ENCODE results near the gene HES5.

The HES5 gene

DNA sequence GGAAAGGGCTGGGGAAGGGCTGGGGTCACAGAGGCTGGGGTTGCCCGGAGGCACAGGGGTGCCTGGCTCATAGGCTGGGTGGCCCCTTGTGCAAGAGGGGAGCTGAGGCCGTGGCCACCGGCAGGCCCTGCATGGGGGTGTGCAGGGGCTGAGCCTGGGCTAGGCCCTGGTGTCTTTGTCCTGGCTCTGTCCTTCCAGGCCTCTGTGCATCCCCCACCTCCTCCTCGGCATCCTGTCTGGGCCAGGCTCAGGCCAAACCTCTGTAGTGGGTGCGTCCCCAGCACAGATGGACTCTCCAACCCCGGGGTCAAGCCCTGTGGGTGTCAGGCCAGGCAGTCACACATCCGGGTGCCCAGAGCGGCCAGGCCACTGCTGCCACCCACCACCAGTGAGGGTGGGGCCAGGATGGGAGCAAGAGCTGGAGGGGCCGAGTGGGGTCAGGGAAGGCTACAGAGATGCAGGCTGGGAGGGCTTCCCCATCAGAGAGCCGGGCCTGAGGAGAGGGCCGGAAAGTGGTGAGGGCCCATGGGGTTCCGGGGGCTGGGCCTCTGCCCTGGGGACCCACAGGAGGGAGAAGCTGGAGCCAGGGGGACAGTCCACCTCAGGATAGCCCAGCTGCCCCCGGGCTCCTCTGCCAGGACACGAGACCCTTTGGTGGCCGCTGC, 23.0 kb downstream of the HES5 start:
- no peak for DNase-seq
- Histone ChIP-seq H3K27me3 (replicated peaks; ENCODE audit: control insufficient read depth, insufficient read depth, low read length, poor library complexity, severe bottlenecking) (no peaks in the 10 kb centered on the region), H3K4me3 (ENCODE audit: insufficient read depth, low read depth, low read length, poor library complexity, severe bottlenecking) (no peak overlapping the region), H3K9me3 (ENCODE audit: control insufficient read depth, low read length) (no peaks in the 10 kb centered on the region), H3K27ac (ENCODE audit: insufficient read depth, low read length, poor library complexity, severe bottlenecking) (no peak overlapping the region), H3K4me1 (ENCODE audit: control insufficient read depth, insufficient read depth, low read length, poor library complexity, severe bottlenecking) (no peaks in the 10 kb centered on the region), H3K36me3 (ENCODE audit: control insufficient read depth, insufficient read depth, low read length) (peaks cover 41% of the 10 kb centered on the region)

DNA sequence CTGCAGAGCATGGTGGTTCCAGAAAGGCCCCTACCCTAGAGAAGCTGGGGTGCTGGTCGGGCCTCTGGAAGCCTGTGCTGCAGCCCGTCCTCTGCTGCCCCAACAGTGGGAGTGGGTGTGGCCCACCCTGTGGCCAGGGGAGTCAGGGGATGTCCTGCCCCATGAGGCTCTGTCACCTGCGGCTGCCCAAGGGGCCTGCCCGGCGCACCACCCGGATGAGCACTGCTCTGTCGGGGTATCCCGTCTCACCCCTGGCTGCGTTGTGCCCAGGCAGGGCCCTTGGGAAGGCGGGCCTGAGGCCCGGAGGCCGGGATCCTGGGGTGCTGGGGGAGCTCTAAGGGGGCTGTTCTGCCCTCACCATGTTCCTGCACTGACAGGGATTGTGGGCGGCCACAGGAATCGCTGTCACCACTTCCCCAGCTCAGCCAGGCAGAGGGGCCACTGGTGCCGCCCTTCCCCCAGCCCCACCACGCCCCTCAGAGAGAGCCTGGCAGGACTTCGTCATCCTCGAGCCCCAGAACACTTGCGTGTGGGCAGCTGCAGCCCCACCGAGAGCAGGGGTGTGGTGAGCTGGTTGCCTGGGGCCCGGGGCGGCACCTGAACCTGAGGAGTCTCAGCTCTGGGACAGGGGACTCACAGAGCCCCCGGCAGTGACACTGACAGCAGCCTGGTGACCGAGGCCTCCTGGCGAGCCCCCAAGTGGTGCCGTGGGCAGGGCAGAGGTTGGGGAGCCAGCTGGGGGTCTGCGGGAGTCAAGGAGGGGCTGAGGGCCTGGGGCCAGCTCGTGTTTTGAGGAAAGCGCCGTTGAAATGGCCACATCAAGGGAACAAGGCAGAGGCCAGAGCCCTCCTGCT, 23.8 kb downstream of the HES5 start:
- peaks cover 33% of the 10 kb centered on the region for H3K36me3 ChIP-seq (ENCODE audit: control insufficient read depth, insufficient read depth, low read length)
- no peaks in the 10 kb centered on the region for H3K4me1 ChIP-seq (ENCODE audit: control insufficient read depth, insufficient read depth, low read length, poor library complexity, severe bottlenecking)
- no peaks in the 10 kb centered on the region for H3K9me3 ChIP-seq (ENCODE audit: control insufficient read depth, low read length)
- no peak overlapping the region for H3K4me3 ChIP-seq (ENCODE audit: insufficient read depth, low read depth, low read length, poor library complexity, severe bottlenecking)
- H3K27ac ChIP-seq (ENCODE audit: insufficient read depth, low read length, poor library complexity, severe bottlenecking), result no peak overlapping the region
- H3K27me3 ChIP-seq (replicated peaks; ENCODE audit: control insufficient read depth, insufficient read depth, low read length, poor library complexity, severe bottlenecking), result no peaks in the 10 kb centered on the region
- DNase-seq, result no peak

DNA sequence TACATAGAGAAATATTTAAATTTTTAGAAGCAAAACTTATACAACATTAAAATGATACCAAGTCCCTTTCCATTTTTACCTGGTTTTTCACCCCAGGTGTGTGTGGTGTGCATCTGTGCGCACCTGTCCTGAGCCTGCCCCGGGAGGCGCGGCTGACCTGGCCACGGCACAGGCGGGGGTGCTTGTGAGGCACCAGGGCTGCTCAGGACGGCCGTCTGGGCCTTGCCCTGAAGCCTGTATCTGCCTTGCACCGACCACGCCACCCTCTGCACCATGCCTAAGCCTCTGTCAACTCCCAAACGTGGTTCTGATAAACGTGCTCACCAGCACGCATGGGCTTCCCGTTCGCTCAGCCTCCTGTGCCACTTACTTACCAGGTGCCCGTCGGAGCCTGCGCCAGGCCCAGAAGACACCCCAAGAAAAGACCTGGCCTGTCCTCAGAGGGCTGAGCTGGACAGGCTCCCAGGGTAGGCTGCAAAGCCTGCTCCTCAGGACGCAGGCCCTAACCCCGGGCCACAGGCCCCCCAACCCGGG, 24.5 kb downstream of the HES5 start:
- Histone ChIP-seq H3K4me1 (ENCODE audit: control insufficient read depth, insufficient read depth, low read length, poor library complexity, severe bottlenecking) (peaks cover under 1% of the 10 kb centered on the region), H3K36me3 (ENCODE audit: control insufficient read depth, insufficient read depth, low read length) (peaks cover 26% of the 10 kb centered on the region), H3K27ac (ENCODE audit: insufficient read depth, low read length, poor library complexity, severe bottlenecking) (no peak overlapping the region), H3K4me3 (ENCODE audit: insufficient read depth, low read depth, low read length, poor library complexity, severe bottlenecking) (no peak overlapping the region), H3K9me3 (ENCODE audit: control insufficient read depth, low read length) (no peaks in the 10 kb centered on the region), H3K27me3 (replicated peaks; ENCODE audit: control insufficient read depth, insufficient read depth, low read length, poor library complexity, severe bottlenecking) (no peaks in the 10 kb centered on the region)
- DNase-seq, result no peak

DNA sequence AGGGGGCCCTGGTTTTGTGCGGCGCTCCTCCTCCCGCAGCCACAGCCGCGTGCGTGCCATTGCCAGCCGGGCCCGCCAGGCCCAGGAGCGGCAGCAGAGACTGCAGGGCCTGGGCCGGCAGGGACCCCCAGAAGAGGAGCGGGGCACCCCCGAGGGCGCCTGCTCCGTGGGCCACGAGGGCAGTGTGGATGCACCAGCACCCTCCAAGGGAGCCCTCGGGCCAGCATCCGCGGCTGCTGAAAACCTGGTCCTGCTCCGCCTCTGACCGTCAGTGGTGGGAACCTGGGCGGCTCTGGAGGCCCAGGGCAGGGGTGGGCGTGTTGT, 25.2 kb downstream of the HES5 start:
- H3K27me3 ChIP-seq (replicated peaks; ENCODE audit: control insufficient read depth, insufficient read depth, low read length, poor library complexity, severe bottlenecking), result no peaks in the 10 kb centered on the region
- H3K4me1 ChIP-seq (ENCODE audit: control insufficient read depth, insufficient read depth, low read length, poor library complexity, severe bottlenecking), result peaks cover 6% of the 10 kb centered on the region

DNA sequence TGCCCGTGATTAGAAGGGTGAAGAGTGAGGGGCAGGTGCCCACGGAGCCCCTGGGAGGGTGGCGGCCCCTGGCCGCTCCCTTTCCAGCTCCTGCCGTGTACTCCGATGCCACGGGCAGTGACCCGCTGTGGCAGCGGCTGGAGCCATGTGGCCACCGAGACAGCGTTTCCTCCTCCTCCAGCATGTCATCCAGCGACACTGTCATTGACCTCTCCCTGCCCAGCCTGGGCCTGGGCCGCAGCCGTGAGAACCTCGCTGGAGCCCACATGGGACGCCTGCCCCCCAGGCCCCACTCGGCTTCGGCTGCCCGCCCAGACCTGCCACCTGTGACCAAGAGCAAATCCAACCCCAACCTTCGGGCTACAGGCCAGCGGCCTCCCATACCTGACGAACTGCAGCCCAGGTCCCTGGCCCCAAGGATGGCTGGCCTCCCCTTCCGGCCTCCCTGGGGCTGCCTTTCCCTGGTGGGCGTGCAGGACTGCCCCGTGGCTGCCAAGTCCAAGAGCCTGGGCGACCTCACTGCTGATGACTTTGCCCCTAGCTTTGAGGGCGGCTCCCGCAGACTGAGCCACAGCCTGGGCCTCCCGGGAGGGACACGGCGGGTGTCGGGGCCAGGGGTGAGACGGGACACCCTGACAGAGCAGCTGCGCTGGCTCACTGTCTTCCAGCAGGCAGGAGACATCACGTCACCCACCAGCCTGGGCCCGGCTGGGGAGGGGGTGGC, 25.7 kb downstream of the HES5 start:
- H3K27ac ChIP-seq (ENCODE audit: insufficient read depth, low read length, poor library complexity, severe bottlenecking), result no peak overlapping the region
- H3K9me3 ChIP-seq (ENCODE audit: control insufficient read depth, low read length), result no peaks in the 10 kb centered on the region
- peaks cover 11% of the 10 kb centered on the region for H3K4me1 ChIP-seq (ENCODE audit: control insufficient read depth, insufficient read depth, low read length, poor library complexity, severe bottlenecking)
- no peak for DNase-seq
- no peak overlapping the region for H3K4me3 ChIP-seq (ENCODE audit: insufficient read depth, low read depth, low read length, poor library complexity, severe bottlenecking)
- H3K36me3 ChIP-seq (ENCODE audit: control insufficient read depth, insufficient read depth, low read length), result peaks cover 15% of the 10 kb centered on the region
- H3K27me3 ChIP-seq (replicated peaks; ENCODE audit: control insufficient read depth, insufficient read depth, low read length, poor library complexity, severe bottlenecking), result no peaks in the 10 kb centered on the region

More for the DNA sequence above, 25.2 kb downstream of the HES5 start:
- no peak overlapping the region for H3K27ac ChIP-seq (ENCODE audit: insufficient read depth, low read length, poor library complexity, severe bottlenecking)
- H3K9me3 ChIP-seq (ENCODE audit: control insufficient read depth, low read length), result no peaks in the 10 kb centered on the region
- DNase-seq, result no peak
- peaks cover 20% of the 10 kb centered on the region for H3K36me3 ChIP-seq (ENCODE audit: control insufficient read depth, insufficient read depth, low read length)
- no peak overlapping the region for H3K4me3 ChIP-seq (ENCODE audit: insufficient read depth, low read depth, low read length, poor library complexity, severe bottlenecking)

DNA sequence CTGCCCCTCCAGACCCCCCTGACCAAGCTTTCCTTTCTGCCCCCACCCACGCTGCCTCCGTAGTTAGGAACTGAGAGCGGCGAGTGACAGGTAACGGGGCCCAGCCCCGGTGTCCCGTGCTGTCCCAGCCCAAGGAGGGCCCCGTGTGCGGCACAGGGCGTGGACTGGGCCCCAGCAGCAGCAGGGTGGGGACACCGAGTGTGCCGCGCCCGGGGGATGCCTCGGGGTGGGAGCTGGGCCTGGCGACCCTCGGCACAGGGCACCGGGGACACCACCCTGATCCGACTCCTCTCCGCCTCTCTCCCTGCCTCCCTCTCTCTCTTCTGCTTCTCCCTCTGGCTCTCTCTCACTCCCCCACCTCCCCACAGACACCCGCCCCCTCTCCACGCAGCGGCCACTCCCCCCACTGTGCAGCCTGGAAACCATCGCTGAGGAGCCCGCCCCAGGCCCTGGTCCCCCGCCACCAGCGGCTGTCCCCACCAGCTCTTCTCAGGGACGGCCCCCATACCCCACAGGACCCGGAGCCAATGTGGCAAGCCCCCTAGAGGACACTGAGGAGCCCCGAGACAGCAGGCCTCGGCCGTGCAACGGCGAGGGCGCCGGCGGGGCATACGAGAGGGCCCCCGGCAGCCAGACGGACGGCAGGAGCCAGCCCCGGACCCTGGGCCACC, 26.4 kb downstream of the HES5 start:
- Histone ChIP-seq H3K4me3 (ENCODE audit: insufficient read depth, low read depth, low read length, poor library complexity, severe bottlenecking) (no peak overlapping the region), H3K9me3 (ENCODE audit: control insufficient read depth, low read length) (no peaks in the 10 kb centered on the region), H3K27me3 (replicated peaks; ENCODE audit: control insufficient read depth, insufficient read depth, low read length, poor library complexity, severe bottlenecking) (no peaks in the 10 kb centered on the region), H3K36me3 (ENCODE audit: control insufficient read depth, insufficient read depth, low read length) (peaks cover 8% of the 10 kb centered on the region), H3K4me1 (ENCODE audit: control insufficient read depth, insufficient read depth, low read length, poor library complexity, severe bottlenecking) (peaks cover 17% of the 10 kb centered on the region), H3K27ac (ENCODE audit: insufficient read depth, low read length, poor library complexity, severe bottlenecking) (no peak overlapping the region)
- DNase-seq, result no peak

DNA sequence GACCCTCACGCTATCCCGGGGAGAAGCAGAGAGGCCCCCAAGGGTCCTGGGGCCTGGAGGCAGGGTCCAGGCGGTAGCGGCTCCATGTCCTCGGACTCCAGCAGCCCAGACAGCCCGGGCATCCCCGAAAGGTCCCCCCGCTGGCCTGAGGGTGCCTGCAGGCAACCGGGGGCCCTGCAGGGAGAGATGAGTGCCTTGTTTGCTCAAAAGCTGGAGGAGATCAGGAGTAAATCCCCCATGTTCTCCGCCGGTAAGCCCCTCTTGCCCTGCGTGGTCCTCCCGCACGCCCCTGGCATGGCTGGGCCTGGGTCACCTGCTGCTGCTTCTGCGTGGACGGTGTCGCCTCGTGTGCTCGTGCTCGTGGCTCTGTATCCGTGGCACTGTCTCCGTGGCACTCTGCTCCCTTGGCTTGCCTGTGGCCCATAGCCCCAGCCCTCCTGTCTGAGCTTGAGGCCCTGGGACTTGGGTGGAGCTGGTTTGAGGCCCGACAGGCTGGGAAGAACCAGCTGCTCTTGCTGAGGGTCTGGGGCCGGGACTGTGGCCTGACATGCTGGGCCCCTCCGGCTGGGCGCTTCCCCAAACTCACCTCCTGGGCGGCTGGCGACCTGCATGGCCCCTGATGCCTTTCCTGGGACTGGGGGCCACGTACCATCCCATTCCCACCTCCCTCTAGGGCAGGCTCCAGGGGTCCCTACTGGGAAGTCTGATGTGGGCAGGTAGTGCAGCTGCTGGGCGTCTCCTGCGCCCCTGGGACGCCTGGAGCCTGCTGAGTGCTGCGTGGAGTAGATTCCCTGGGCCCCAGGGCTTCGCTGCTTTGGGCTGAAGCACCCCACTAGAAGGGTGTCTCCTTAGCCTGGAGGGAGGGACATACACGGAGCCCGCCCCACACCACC, 27.2 kb downstream of the HES5 start:
- Histone ChIP-seq H3K4me3 (ENCODE audit: insufficient read depth, low read depth, low read length, poor library complexity, severe bottlenecking) (no peak overlapping the region), H3K27me3 (replicated peaks; ENCODE audit: control insufficient read depth, insufficient read depth, low read length, poor library complexity, severe bottlenecking) (no peaks in the 10 kb centered on the region), H3K36me3 (ENCODE audit: control insufficient read depth, insufficient read depth, low read length) (peaks cover 3% of the 10 kb centered on the region), H3K9me3 (ENCODE audit: control insufficient read depth, low read length) (no peaks in the 10 kb centered on the region), H3K27ac (ENCODE audit: insufficient read depth, low read length, poor library complexity, severe bottlenecking) (no peak overlapping the region), H3K4me1 (ENCODE audit: control insufficient read depth, insufficient read depth, low read length, poor library complexity, severe bottlenecking) (peaks cover 17% of the 10 kb centered on the region)
- DNase-seq, result no peak

DNA sequence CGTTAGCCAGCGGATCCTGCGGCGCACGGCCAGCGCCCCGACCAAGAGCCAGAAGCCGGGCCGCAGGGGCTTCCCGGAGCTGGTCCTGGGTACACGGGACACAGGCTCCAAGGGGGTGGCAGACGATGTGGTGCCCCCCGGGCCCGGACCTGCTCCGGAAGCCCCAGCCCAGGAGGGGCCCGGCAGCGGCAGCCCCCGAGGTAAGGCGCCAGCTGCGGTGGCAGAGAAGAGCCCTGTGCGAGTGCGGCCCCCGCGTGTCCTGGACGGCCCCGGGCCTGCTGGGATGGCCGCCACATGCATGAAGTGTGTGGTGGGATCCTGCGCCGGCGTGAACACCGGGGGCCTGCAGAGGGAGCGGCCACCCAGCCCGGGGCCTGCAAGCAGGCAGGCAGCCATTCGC, 27.9 kb downstream of the HES5 start:
- H3K4me1 ChIP-seq (ENCODE audit: control insufficient read depth, insufficient read depth, low read length, poor library complexity, severe bottlenecking), result peaks cover 17% of the 10 kb centered on the region
- H3K27ac ChIP-seq (ENCODE audit: insufficient read depth, low read length, poor library complexity, severe bottlenecking), result no peak overlapping the region
- H3K27me3 ChIP-seq (replicated peaks; ENCODE audit: control insufficient read depth, insufficient read depth, low read length, poor library complexity, severe bottlenecking), result no peaks in the 10 kb centered on the region
- no peak for DNase-seq
- H3K36me3 ChIP-seq (ENCODE audit: control insufficient read depth, insufficient read depth, low read length), result no peaks in the 10 kb centered on the region
- H3K9me3 ChIP-seq (ENCODE audit: control insufficient read depth, low read length), result no peaks in the 10 kb centered on the region
- H3K4me3 ChIP-seq (ENCODE audit: insufficient read depth, low read depth, low read length, poor library complexity, severe bottlenecking), result no peak overlapping the region

DNA sequence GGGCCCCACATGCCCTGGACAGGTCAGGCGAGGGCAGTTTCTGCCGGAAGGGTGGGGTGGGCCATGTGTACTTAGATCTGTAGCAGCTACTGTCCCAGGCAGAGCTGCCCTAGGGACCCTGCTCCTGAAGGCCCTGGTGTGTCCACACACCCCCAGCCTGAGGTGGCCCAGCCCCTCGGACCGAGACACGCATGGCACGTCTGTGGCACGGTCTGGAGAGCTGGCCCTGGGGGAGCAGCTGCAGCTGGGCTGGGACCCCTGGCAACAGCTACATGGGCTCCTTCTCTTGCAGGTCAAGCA, 28.3 kb downstream of the HES5 start:
- H3K4me1 ChIP-seq (ENCODE audit: control insufficient read depth, insufficient read depth, low read length, poor library complexity, severe bottlenecking), result peaks cover 17% of the 10 kb centered on the region
- H3K4me3 ChIP-seq (ENCODE audit: insufficient read depth, low read depth, low read length, poor library complexity, severe bottlenecking), result no peak overlapping the region
- no peaks in the 10 kb centered on the region for H3K36me3 ChIP-seq (ENCODE audit: control insufficient read depth, insufficient read depth, low read length)
- H3K27ac ChIP-seq (ENCODE audit: insufficient read depth, low read length, poor library complexity, severe bottlenecking), result no peak overlapping the region
- H3K9me3 ChIP-seq (ENCODE audit: control insufficient read depth, low read length), result no peaks in the 10 kb centered on the region
- no peaks in the 10 kb centered on the region for H3K27me3 ChIP-seq (replicated peaks; ENCODE audit: control insufficient read depth, insufficient read depth, low read length, poor library complexity, severe bottlenecking)
- DNase-seq, result no peak
